ENCODE measurements around the gene PDXDC1.
"Not testable (repeated sequence)": the region's sequence is repeated elsewhere in the genome, so short reads cannot be mapped to it uniquely, and the experiment has no call there.

GRCh38 chr16:15142107-15142890 lies 167.5 kb downstream of the PDXDC1 start:
- TF ChIP-seq HES2 (IDR thresholded peaks at IDR 0.05); CTCF (IDR thresholded peaks at IDR 0.05); POLR2A (IDR thresholded peaks at IDR 0.05; ENCODE audit: low read length); JUN (IDR thresholded peaks at IDR 0.05); REST (IDR thresholded peaks at IDR 0.05); EHMT2 (IDR thresholded peaks at IDR 0.05; ENCODE audit: low read depth); MAX (IDR thresholded peaks at IDR 0.05): not testable (repeated sequence)

Measured in A549 (cell line).